SK-N-SH (cell line): ENCODE results near the gene C6orf15. TPM values are rescaled to one million over a fixed set of nuclear protein-coding genes. Genes with fewer than 3 reads are reported as not detected.

Experiments used
- CTCF ChIA-PET: fragments of 300-600, 350-600 bp; formaldehyde crosslinking; extraction: SDS; loops from one replicate; lab custom pipeline; 2021; lab: Yijun Ruan, JAX
- POLR2A ChIA-PET: fragments of 350-600 bp; sonication (Branson Sonifier 250); formaldehyde crosslinking; extraction: SDS; loops from one replicate; lab custom pipeline; 2020; ENCODE audit warnings: antibody characterized with exemption, inconsistent platforms; lab: Yijun Ruan, JAX
- DNase-seq: peaks from one replicate; pipeline ENCODE4 v3.0.0; 2012
- H2AFZ ChIP-seq: fragments of 200-600 bp; sonication (generic); 2 replicates; pipeline ENCODE4 v1.8.1; 2016; ENCODE audit warnings: antibody characterized with exemption, mild to moderate bottlenecking, low read depth
- H3F3A ChIP-seq: fragments of 200-600 bp; sonication (generic); replicated peaks from 2 replicates; pipeline ENCODE3; 2016; ENCODE audit warnings: antibody characterized with exemption, mild to moderate bottlenecking; ENCODE audit not compliant: insufficient read depth
- H3K27ac ChIP-seq, 2 experiments: fragments of 200-500 bp in 1 of 2; fragments of 200-600 bp in 1 of 2; sonication (Bioruptor generic) in 1 of 2; sonication (generic), shearing (Covaris generic) in 1 of 2; 2 replicates each; pipeline versions ENCODE4 v1.5.1 to v1.6.1; 2014 to 2016; ENCODE audit warnings: low read depth in 2 of 2, inconsistent platforms in 1 of 2, low read length in 1 of 2, mild to moderate bottlenecking in 1 of 2, mixed read lengths in 1 of 2
- H3K27me3 ChIP-seq: fragments of 200-600 bp; sonication (generic), shearing (Covaris generic); 2 replicates; pipeline ENCODE4 v1.6.1; 2016; ENCODE audit warnings: mixed run types; ENCODE audit not compliant: insufficient read depth
- H3K36me3 ChIP-seq, 2 experiments: fragments of 200-500 bp in 1 of 2; fragments of 200-600 bp in 1 of 2; sonication (Bioruptor generic) in 1 of 2; sonication (generic) in 1 of 2; replicated peaks in 1 of 2; 2 replicates each; pipeline versions ENCODE3 to v1.5.1; 2014 to 2016; ENCODE audit warnings: low read length in 1 of 2, mild to moderate bottlenecking in 1 of 2; ENCODE audit not compliant: insufficient read depth in 2 of 2, control insufficient read depth in 1 of 2
- H3K4me1 ChIP-seq, 2 experiments: fragments of 200-500 bp in 1 of 2; fragments of 200-600 bp in 1 of 2; sonication (Bioruptor generic) in 1 of 2; sonication (generic), shearing (Covaris generic) in 1 of 2; 2 replicates each; pipeline versions ENCODE4 v1.5.1 to v1.6.1; 2014 to 2016; ENCODE audit warnings: low read depth in 1 of 2, low read length in 1 of 2, mixed run types in 1 of 2; ENCODE audit not compliant: insufficient read depth in 2 of 2, control insufficient read depth in 1 of 2
- H3K4me2 ChIP-seq: fragments of 200-600 bp; sonication (generic), shearing (Covaris generic); 2 replicates; pipeline ENCODE4 v1.6.1; 2017; ENCODE audit warnings: mixed run types
- H3K4me3 ChIP-seq, 2 experiments: fragments of 200-500 bp in 1 of 2; fragments of 200-600 bp in 1 of 2; sonication (Bioruptor generic) in 1 of 2; sonication (generic), shearing (Covaris generic) in 1 of 2; 2 replicates each; pipeline versions ENCODE4 v1.5.1 to v1.8.1; 2014 to 2016; ENCODE audit warnings: low read depth in 2 of 2, inconsistent platforms in 1 of 2, low read length in 1 of 2, mild to moderate bottlenecking in 1 of 2, mixed read lengths in 1 of 2, moderate library complexity in 1 of 2
- H3K79me2 ChIP-seq: fragments of 200-600 bp; sonication (generic); 2 replicates; pipeline ENCODE4 v1.8.1; 2017; ENCODE audit warnings: mild to moderate bottlenecking; ENCODE audit not compliant: insufficient read depth
- H3K9ac ChIP-seq: fragments of 200-600 bp; sonication (generic); 2 replicates; pipeline ENCODE4 v1.6.1; 2017; ENCODE audit warnings: mixed run types
- H3K9me2 ChIP-seq: fragments of 200-600 bp; sonication (generic); 2 replicates; pipeline ENCODE4 v1.6.1; 2017; ENCODE audit warnings: mixed run types
- H3K9me3 ChIP-seq: fragments of 200-600 bp; sonication (generic); 2 replicates; pipeline ENCODE4 v1.6.1; 2017; ENCODE audit warnings: mixed run types, mild to moderate bottlenecking, moderate library complexity
- H4K20me1 ChIP-seq: fragments of 200-600 bp; sonication (generic); 2 replicates; pipeline ENCODE4 v1.6.1; 2017; ENCODE audit warnings: mild to moderate bottlenecking, mixed run types; ENCODE audit not compliant: insufficient read depth
- CTCF ChIP-seq: fragments of 200-600 bp; sonication (generic); IDR thresholded peaks from 2 replicates; pipeline ENCODE4 v1.6.1; 2017; ENCODE audit warnings: antibody characterized with exemption, mild to moderate bottlenecking, moderate library complexity
- ELF1 ChIP-seq: IDR thresholded peaks from 2 replicates; pipeline ENCODE4 v1.4.0; 2012
- EP300 ChIP-seq, 2 experiments: IDR thresholded peaks; 2 replicates each; pipeline versions ENCODE4 v1.4.0 to v1.6.1; 2012; ENCODE audit warnings: borderline replicate concordance in 1 of 2, low read depth in 1 of 2, low read length in 1 of 2
- EZH2phosphoT487 ChIP-seq: fragments of 200-600 bp; sonication (generic); IDR thresholded peaks from 2 replicates; pipeline ENCODE4 v1.6.1; 2017; ENCODE audit warnings: low read depth, mixed run types, mild to moderate bottlenecking, antibody characterized with exemption, moderate library complexity, borderline replicate concordance
- FOSL2 ChIP-seq: IDR thresholded peaks from 2 replicates; pipeline ENCODE4 v1.4.0; 2012; ENCODE audit warnings: low read depth, mild to moderate bottlenecking, moderate library complexity, borderline replicate concordance
- NFIC ChIP-seq: IDR thresholded peaks from 2 replicates; pipeline ENCODE4 v1.4.0; 2012; ENCODE audit warnings: borderline replicate concordance
- NRF1 ChIP-seq: IDR thresholded peaks from 2 replicates; pipeline ENCODE4 v1.6.1; 2012; ENCODE audit warnings: low read depth, mild to moderate bottlenecking, low read length
- POLR2AphosphoS5 ChIP-seq: IDR thresholded peaks from 2 replicates; pipeline ENCODE4 v1.6.1; 2012; ENCODE audit warnings: low read depth, low read length
- REST ChIP-seq: IDR thresholded peaks from 2 replicates; pipeline ENCODE4 v1.6.1; 2012; ENCODE audit warnings: mild to moderate bottlenecking, low read depth, low read length, moderate library complexity
- TCF12 ChIP-seq: IDR thresholded peaks from 2 replicates; pipeline ENCODE4 v1.4.0; 2012
- ZBTB33 ChIP-seq: IDR thresholded peaks from 2 replicates; pipeline ENCODE4 v1.4.0; 2012; ENCODE audit warnings: low read depth, borderline replicate concordance
- WGBS: methylation state at CpG from one replicate; pipeline ENCODE4 v1.1.6; 2017; ENCODE audit warnings: low lambda C conversion rate; 5-methylcytosine and 5-hydroxymethylcytosine counted together
- polyA plus RNA-seq, 3 experiments: library from polyadenylated mRNA; depleted of rRNA; stranded (reverse); fragments of >200 nt; gene quantifications; 2 replicates each; pipeline ENCODE4 v1.2.3, GENCODE V29; 2012

Gene C6orf15
- polyA plus RNA-seq, 1 of the 3 experiments (the other 2 are of a cell fraction): not detected

- Histone ChIP-seq H3K9ac (no peak overlapping the region), H3K79me2 (no peaks in the 10 kb centered on the region), H3F3A (peaks cover 6% of the 10 kb centered on the region), H3K27me3 (no peaks in the 10 kb centered on the region), H3K36me3 (no peaks in the 10 kb centered on the region), H3K9me2 (no peaks in the 10 kb centered on the region), H3K4me2 (no peak overlapping the region), H4K20me1 (no peaks in the 10 kb centered on the region), H3K4me1 (peaks cover 0 to 3% of the 10 kb centered on the region in 2 experiments; a peak in 1 of 4 replicates), H3K27ac (no peak overlapping the region), H2AFZ (no peak overlapping the region), H3K4me3 (no peak overlapping the region), H3K9me3 (no peaks in the 10 kb centered on the region)
- no peak for DNase-seq
- ChIA-PET POLR2A (no interaction called here), CTCF (no interaction called here)
- 0 out of 2 replicates have a peak, but pooled peaks have one; percentile 11 for TF ChIP-seq NFIC
- TF ChIP-seq ZBTB33: no peak
- TF ChIP-seq ELF1: no peak
- TF ChIP-seq EP300 (IDR thresholded peaks at IDR 0.05; ENCODE audit: borderline replicate concordance in 1 of 2, low read depth in 1 of 2, low read length in 1 of 2): no peak
- WGBS: 58% methylated on average over 2 of the region's 2 CpGs
Measured at GRCh38 chr6:31065556-31065955, 46.8 kb downstream of the C6orf15 start.

GRCh38 chr6:31063906-31064435, 48.4 kb downstream of the C6orf15 start:
- Histone ChIP-seq H4K20me1 (no peaks in the 10 kb centered on the region), H3K27me3 (no peaks in the 10 kb centered on the region), H3K36me3 (no peaks in the 10 kb centered on the region), H3K27ac (no peak overlapping the region), H3K9me2 (no peaks in the 10 kb centered on the region), H3F3A (peaks cover 2% of the 10 kb centered on the region), H3K9me3 (no peaks in the 10 kb centered on the region), H3K79me2 (no peaks in the 10 kb centered on the region), H3K9ac (no peak overlapping the region), H2AFZ (no peak overlapping the region)
- DNase-seq: no peak
- POLR2A ChIA-PET: no interaction called here
- CTCF ChIA-PET: interaction anchor here (0.9 to 1.4 kb wide), 3 partner anchors 16 to 47 kb away, joined by 3 read pairs; no protein-coding TSS in a partner anchor
- 66% methylated on average over 7 of the region's 7 CpGs for WGBS
- TF ChIP-seq POLR2AphosphoS5: no peak
- TF ChIP-seq REST: no peak
- no peak for TF ChIP-seq CTCF
- TF ChIP-seq FOSL2: no peak
- no peak for TF ChIP-seq NRF1
- no peak for TF ChIP-seq TCF12
- TF ChIP-seq EZH2phosphoT487: no peak
- no peak for TF ChIP-seq ELF1
- TF ChIP-seq, all 33 proteins: peak for 0
- Histone ChIP-seq H3K4me1 (0 out of 4 replicates have a peak, but pooled peaks cover 0 to 3% of the 10 kb centered on the region in 2 experiments), H3K4me3 (no peak overlapping the region), H3K4me2 (no peak overlapping the region)
